GM19025 (cell line): ENCODE results near the gene NUAK1.

ENCODE experiments used
- ATAC-seq: cut with Tn5 transposase; IDR thresholded peaks from one replicate; pipeline ENCODE4 v1.9.1; 2021; ENCODE audit warnings: mild to moderate bottlenecking, low read depth, moderate library complexity; ENCODE audit not compliant: unreplicated experiment

The NUAK1 gene

DNA sequence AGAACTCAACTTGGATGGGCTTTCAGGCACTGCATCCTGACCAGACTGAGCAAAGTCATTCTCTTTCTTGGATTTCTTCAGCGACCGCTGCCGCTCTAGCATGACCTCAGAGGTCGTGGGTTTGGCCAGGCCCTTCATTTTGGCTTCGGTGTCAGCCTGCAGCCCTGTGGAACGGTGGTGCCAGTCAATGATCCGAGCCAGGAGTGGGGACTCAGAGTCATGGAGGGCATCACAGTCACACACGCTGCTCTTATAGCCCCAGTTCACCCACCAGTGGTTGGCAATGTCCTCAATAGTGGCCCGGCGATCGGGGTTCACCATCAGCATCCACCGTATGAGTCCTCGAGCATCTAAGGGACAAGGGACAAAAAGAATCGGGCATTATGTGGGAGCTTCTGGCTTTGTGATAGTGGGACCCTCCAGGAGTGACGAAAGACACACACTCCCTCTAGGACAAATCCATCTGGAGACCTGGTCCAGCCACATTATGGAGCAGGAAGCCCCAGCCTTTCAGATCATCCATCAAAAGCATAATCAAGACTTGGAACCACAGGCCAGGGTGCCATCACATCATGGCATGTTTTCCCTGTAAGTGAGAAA is 71.0 kb downstream of the NUAK1 start:
- ATAC-seq, result no peak

DNA sequence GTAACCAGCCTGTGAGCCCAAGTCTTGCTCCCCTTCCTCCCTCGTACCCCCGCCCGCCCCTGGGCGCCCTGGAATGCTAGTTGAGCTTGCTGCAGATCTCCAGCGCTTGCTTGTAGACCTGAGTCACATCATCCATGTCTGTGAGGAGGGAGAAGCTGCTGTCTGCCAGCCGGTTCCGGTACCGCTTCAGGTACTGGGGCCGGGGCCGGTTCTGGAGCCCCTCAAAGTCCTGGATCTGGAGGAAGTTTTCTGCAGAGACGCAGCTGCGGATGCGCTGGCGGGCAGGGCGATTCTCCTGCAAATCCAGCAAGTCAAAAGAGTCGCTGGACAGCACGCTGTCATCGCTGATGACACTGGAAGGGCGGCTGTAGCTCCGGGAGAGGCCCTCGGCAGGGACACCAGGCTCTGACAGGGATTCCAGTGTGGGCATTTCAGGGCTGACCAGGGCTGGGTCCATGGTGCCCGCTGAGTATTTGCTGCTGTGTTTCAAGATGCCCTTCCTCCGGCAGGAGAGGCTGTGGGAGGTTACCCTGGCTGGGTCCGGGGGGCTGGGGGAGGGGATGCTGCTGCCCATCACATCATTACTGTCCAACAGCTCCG is 71.9 kb downstream of the NUAK1 start:
- ATAC-seq, result no peak

DNA sequence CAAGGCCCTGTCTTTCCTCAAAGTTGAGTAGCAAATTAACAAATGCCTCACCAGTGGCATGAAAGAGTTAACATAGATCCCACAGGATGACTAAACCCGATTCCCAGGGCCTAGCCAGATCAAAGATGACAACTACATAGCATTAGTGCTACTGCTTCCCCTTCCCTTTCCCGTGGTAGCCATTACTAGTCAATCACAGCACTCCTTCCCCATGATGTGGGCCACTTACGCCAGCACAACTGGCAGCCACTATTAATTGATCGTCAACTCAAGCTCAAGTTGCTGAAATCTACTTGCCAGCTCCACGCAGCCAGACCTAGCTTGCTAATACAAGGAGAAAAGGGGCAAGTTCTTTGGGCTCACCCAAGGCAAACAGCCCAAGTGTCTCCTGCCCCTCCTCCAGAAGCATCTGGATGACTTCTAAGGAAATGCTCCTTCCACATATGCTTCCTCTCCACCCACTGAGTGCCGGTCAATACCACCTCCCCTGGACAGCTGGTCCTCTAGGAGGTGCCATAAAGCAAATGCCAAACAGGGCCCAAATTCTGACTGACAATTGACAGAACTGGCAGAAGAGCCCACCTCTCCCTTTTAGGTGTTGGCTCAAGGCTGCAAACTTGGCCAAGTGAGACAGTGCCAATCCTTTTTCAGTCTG is 72.6 kb downstream of the NUAK1 start:
- no peak for ATAC-seq

DNA sequence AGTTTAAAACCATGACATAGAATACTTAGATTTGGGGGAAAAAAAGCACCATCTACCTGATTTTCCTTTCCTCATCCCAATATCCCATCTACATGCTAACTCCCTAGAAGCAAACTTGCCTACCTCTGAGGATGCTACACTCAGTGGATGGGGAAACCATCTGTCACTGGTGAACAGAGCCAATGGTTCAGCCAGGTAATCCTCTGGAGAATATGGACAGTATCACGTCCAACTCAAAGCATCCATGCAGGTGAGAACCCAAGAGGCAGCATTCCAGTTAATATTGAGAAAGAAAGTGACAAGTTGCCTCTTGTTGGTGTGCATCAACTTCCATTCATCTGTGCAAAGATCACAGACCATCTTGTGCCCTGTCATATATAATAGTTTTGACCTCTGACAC is 73.2 kb downstream of the NUAK1 start:
- ATAC-seq, result no peak

DNA sequence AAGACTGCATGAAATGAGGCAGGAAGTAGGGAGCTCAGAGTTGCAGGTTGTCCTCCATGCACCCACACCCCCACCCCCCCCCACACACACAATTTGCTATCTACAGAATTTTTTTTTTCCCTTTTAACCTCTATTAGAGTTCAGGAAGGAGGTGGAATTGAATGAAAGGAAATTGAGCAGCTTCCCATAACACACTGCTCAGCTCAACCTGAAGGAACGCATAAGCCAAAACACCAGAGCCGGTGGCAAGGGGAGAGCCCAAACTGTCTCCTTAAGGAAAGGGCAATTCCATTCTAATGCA is 74.1 kb downstream of the NUAK1 start:
- no peak for ATAC-seq

DNA sequence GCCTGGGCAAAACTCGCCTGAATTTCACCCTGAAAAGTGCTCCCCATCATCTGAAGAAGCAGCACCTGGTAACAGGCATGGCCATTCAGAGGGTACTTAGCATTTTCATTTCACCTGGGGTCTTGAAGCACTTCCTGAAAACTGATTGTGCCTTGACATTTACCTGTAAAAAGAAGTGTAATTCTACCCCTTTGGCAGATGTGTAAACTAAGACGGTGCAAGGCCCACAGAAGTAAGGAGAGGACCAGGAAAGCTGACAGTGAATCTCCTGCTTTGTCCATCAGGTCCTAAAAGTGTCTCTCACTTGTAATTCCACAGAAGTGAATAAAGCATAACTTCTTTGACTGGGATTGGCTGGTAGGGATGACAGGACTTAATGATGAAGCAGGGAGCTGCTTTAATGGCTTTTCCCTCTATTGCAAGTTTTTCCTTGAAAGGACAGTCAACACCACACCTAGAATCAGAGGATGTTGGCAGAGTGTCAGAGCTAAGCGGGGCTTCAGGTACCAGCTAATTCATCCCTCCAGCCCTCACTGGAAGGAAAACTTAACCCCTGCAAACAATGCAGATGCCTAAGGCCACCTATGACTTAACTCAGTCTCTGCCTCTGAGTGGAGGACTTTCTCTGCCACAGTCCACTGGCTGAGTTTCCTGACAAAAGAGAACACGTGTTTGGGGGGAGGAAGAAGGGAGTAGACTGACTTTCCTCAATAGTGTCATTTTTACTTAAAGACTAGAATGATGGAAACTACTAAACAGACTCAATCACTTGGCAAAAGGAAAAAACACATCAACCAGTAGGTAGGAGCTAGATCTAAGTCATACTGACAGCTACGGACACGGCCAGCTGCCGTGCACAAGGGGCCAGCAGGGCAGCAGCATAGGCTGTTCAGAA is 74.7 kb downstream of the NUAK1 start:
- no peak for ATAC-seq

DNA sequence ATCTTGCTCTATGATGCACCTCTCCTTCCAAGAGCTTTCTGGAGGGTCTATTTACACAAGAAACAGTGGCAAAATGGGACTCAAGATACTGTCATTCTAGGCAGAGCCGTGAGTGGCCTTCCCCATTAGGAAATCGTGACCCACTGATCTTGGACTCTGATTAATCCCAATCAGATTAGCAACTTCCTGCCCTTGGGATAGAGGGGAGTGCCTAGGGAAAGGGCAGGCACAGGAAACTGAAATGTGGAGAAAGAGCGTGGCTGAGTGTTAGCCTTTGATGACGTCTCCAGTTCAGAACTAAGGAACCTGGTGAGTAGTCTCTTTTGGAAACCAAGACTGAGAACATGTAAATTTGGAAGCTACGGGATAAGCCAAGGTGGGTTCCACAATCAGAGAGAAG is 76.1 kb downstream of the NUAK1 start:
- no peak for ATAC-seq

DNA sequence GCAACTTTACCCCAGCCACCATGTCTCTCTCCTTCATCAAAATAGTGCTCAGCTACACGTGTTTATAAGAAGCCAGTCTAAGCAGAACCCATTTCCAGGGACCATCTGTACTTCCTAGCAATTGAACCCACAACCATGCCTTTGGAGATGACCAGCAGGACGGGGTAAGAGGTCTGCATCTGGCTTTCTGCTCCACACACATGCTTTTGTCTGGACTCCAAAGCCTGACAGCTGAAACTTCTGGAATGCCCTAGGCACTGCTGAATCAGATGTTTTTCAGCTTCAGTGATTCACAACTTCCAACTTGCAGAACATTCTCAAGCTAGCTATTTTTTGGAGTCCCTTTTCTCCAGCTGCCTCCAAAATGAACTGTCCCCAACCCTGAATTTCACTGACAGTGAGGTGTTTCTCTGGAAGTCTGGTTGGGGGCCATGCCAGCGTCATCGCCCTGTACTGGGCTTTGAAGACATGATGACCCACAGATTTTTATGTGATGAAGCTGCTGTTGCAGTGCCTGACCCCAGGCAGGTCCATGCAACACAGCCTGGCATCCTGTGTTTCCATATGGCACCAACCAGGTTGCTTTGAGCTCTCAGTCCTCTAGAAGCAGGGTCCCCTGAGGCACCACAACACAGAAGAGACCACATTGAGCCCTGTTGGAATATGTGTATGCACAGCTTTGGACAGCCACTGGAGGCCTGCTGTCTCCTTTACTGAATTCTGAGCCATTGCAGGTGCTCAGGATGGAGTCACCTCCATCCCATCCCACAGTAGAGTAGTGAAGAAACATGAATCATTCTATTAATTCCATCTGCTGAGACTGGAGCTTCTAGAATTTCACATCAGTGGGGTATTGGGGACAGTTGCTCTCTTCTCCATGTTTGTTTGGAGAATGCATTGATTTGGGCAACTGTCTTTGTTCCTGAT is 80.2 kb downstream of the NUAK1 start:
- no peak for ATAC-seq

DNA sequence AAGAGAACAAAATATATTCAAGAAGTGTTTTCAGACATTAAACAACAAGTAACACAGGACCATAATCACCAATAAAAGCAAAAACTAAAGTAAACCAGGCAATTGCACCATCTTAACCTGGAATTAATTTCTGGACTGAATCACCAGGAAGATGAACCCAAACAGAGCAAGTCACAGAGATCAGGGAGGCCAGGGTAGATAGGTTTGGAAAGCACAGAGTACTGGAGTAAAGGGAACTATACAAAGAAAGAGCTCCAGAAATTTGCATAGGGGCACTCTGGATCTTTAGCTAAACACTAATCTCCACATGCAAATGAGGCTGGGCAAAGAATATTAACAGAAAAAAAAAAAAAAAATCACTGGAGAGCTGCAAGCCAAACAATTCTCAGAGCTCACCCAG is 84.7 kb downstream of the NUAK1 start:
- no peak for ATAC-seq

DNA sequence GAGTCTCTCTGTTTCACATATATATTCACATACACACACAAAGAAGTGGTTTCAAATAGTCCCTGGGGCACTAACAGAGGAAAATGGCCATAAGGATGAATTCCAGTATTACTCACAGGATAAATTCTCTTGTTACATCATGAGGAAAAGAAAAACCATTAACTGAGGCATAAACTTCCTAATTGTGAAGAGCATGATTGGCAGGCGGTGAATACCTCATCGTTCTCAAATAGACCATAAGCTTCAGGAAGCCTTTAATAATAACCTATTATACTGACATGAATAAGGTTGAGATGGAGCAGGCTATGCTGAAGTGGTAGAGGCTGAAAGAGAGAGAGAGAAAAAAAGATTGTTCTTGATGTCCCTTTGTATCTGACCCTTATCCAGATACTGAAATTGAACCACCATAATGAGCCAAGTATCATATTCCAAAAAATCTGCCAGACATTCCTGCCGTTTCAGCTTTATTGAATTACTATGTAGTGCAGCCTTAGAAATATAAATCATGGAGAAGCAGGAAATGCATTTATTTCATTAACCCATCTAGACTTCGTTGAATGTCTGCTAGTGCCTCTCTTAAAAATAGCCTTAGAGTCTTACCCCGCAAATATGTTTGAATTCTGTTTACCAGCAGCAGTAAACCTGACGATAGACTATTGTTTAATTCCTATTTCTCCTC is 86.8 kb downstream of the NUAK1 start:
- ATAC-seq, result no peak

DNA sequence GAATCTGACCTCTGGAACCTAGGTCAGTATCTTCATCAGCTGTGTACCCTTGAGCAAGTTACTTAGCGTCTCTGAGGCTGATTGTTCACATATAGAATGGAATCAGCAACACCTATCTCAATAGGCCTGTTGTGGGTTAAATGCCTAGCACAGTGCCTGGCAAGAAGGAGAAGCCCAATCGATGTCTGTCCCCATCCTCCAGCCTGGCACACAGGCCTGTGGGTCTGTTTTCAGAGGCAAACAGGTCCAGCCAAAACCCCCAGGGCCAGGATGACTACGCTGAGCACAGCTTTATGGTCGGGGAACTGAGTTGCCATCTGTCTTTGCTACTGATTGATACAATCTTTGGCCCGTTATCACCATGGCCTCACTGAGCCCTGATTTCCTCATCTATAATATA is 89.2 kb downstream of the NUAK1 start:
- no peak for ATAC-seq

DNA sequence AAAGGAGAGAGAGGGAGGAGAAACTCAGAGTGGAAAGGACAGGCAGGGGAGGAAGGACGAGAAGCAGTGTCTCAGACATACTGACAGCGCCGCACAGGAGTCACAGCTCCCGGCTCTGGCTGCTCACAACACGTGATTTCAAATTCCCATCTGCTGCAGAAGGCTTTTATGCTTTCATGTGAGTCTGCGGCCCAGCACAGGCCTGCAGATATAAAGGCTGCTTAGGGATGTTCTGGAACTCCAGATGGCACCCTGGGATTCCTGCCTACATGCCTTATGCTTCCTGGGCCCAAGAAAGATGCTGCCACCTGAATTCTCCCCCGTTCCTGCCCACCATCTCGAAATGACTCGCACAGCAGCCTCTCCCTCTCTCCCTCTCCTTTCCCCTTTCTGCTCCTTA is 89.6 kb downstream of the NUAK1 start:
- no peak for ATAC-seq

DNA sequence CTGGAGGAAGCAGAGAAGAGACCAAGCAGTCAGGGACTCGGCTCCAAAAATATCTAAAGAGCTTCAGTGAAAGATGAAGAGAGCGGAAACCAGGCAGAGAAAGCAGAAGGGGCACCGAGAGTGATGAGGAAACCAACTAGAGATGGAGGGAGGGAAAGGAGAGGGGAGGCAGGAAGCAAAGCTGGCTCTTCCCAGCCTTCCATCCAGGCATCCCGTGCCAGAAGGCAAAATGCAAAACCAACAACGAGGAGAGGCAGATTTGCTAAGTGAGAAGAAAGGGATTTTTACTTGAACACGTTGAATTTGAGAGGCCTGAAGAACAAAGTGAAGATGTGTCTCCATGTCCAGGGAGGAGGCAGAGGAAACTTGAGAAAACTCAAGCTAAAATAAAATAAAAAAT is 90.1 kb downstream of the NUAK1 start:
- no peak for ATAC-seq

DNA sequence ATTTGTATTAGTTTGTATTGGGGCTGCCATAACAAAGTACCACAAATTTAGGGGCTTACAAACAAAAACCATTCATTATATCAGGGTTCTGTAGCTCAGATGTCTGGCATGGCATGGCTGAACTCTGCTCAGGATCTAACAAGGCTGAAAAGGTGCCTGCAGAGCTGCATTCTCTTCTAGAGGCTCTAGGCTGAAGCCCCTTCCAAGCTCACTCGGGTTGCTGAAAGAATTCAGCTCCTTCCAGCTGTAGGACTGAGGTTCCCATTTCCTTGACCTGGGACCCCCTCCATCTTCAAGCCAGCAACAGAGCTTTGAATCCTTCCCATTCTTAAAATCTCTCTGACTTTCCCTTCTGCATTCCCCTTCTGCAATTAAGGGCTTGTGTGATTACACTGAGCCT is 90.7 kb downstream of the NUAK1 start:
- ATAC-seq, result no peak

DNA sequence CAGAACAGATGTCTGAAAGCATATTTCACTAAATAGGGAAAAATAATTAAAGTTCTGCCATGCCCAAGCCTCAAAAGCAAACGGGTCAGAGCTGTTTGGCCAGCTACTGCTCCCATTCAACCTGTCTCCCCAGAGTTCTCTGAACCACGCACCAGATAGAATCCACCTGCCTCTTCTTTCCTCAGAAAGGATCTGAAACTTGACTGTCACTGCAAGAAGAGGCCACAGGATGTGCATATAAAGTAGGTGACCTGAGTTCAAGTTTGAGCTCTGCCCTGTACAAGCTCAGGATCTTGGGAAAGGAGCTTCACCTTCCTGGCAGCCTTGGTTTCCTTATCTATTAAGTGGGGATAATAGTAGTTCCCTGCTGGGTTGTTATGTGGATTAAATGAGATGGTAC is 91.8 kb downstream of the NUAK1 start:
- no peak for ATAC-seq

DNA sequence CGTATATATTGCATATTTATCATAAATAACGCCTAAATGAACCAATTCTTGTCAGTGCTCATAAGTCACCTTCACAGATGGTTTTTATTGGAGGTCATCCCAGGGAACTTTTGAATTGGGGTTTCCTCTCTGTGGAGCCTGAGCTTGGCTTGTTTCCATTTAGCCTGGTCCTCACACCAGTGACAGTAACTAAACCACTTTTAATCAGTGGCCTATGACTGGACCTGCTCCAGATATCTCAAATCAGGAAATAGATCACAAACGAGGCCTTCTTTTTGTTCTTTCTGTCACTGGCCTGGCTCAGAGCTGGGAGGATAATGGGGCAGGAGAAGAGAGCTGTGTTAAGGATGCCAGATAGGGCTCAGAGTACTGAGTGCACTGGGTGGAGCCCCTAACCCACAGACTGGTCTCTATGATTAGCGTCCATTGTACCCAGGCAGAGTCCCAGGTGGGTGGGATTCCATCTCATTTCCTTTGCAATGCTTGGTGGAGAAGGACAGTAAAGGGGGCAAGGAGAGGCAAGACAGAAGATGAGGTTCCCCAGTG is 92.4 kb downstream of the NUAK1 start:
- no peak for ATAC-seq

DNA sequence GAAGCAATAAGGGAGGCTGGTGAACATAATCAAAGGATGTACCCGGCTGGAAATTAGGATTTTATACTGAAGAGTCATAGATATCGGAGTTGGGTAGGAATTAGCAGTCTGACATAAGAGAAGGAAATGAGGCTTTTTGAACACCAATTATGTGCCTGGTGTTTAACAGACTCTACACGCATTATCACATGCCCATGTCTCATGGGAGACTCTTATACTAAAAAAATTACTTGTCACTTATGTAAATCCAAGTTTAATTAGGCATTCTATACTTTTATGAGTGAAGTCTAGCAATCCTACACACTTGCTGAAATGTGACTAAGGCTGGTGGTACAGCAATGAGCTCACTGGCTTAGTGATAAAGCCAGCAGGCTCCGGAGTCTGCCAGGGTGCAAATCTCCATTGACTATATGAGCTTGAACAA is 93.5 kb downstream of the NUAK1 start:
- ATAC-seq, result no peak

DNA sequence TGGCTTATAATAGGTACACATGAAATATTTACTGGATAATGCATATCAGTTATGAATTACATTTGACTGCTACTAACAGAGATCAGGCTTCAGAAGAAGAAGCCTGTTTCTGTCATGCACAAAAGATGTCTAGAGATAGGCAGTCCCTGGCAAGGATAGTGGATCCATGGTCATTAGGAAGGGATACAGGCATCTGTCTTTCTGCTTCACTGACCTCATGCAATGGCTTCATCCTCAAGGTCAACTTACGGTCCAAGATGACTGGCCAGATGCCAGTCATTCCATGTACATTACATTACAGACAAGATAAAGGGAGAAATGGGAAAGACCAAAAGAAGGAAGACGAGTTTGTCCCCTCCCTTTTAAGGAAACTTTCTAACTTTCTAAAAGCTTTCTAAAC is 94.0 kb downstream of the NUAK1 start:
- ATAC-seq, result no peak

DNA sequence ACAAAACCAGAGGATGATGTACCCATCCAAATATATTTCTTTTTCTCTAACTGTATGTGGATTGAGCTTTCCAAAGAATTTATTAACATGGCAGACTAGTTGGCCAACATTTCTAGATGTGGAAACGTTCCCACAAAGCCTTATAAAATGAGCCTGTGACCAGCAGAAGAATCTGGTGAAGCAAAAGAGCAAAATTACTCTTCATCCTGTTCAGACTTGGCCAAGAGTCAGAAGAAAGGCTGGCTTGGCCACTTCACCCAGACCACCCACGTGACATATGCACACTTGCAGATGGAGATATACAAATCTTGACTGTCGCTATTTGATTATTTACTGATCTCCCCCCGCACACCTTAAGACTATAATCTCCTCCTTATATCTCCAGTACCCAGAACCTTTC is 96.7 kb downstream of the NUAK1 start:
- no peak for ATAC-seq

DNA sequence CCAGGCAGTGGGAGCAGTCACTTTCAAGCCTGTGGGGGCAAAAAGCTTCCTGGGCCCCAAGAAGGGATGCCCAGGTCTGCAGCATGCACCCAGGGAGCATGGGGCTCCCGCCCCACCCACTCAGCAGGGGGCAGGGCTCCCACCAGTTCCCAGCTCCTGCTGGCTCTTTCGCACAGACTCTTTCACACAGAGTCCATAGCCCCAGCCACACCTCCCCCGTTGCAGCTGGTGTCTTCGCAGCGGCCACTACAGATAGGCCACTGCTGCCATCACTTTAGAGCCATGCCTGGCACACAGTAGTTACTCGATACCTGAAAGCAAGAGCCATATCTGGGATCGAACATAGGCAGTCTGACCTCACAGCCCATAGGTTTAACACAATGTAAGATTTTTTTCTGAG is 98.2 kb downstream of the NUAK1 start:
- ATAC-seq, result no peak
